HEK293T (cell line): ENCODE measurements around the gene KDELR3.

Source experiments
- ARNT ChIP-seq: fragments of 450-650 bp; IDR thresholded peaks from 2 replicates; pipeline ENCODE4 v1.6.1; 2017; ENCODE audit warnings: mild to moderate bottlenecking
- BHLHE40 ChIP-seq: fragments of 450-650 bp; IDR thresholded peaks from 2 replicates; pipeline ENCODE4 v1.6.1; 2016; ENCODE audit warnings: mild to moderate bottlenecking, moderate library complexity, borderline replicate concordance
- FOXK2 ChIP-seq: fragments of 450-650 bp; IDR thresholded peaks from 2 replicates; pipeline ENCODE4 v1.6.1; 2016; ENCODE audit warnings: mild to moderate bottlenecking
- FOXM1 ChIP-seq: fragments of 450-650 bp; IDR thresholded peaks from 2 replicates; pipeline ENCODE4 v1.6.1; 2017; ENCODE audit warnings: mild to moderate bottlenecking, borderline replicate concordance
- LEF1 ChIP-seq: fragments of 450-650 bp; IDR thresholded peaks from 2 replicates; pipeline ENCODE4 v1.6.1; 2017; ENCODE audit warnings: mild to moderate bottlenecking, borderline replicate concordance
- SP1 ChIP-seq: fragments of 450-650 bp; IDR thresholded peaks from 2 replicates; pipeline ENCODE4 v1.6.1; 2017
- ZNF384 ChIP-seq: fragments of 450-650 bp; IDR thresholded peaks from 2 replicates; pipeline ENCODE4 v1.6.1; 2016
- TF ChIP-seq, protein P1 (sequence below): fragments of 450-650 bp; IDR thresholded peaks from 2 replicates; pipeline ENCODE4 v1.6.1; 2016

DNA sequence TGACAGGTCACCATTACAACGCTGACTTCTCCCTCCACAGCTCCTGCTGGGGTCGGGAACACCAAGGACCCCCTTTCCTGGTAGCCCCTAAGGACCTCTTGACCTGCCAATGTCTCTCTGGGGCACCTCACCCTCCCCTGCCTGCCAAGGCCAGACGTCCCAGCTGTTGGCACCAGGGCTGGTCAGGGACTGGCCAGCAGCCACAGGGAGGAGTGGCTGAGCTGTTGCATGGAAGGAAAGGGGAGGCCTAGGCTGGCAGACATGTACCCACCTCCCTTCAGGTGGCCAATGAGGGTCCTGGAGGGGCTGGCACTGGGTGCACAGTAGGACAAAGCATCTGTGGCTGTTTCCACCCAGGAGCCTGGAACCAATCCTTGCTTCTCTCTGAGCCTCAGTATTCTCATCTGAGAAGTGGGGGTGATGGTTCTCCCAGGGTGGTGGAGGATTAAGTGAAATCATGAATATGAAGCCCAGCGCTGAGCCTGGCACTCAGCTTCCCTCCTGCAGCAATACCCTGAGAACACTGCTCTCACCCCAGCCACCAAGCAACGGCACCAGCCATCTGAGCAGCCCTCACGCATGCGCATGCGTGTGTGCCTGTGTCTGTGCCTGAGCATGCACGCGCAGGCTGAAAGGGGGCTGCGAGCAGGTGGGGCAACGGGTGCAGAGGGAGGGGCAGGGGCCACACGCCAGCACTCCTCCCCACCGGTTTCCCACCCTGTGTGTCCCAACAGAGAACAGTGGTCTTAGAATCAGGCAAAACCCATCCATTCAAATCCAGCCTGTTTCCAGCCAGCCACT is 18.8 kb upstream of the KDELR3 start:
- TF ChIP-seq ZNF384 (no peak), ARNT (no peak), SP1 (no peak), FOXK2 (no peak), LEF1 (no peak), BHLHE40 (no peak), FOXM1 (no peak)
- TF ChIP-seq, protein P1, sequence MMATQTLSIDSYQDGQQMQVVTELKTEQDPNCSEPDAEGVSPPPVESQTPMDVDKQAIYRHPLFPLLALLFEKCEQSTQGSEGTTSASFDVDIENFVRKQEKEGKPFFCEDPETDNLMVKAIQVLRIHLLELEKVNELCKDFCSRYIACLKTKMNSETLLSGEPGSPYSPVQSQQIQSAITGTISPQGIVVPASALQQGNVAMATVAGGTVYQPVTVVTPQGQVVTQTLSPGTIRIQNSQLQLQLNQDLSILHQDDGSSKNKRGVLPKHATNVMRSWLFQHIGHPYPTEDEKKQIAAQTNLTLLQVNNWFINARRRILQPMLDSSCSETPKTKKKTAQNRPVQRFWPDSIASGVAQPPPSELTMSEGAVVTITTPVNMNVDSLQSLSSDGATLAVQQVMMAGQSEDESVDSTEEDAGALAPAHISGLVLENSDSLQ, result no peak
